Measurements from ENCODE around the gene SYT6.

The SYT6 gene

GRCh38 chr1:114087495-114087894, 66.2 kb downstream of the SYT6 start:
- no peak for DNase-seq
- no peak for TF ChIP-seq POLR2A (IDR thresholded peaks at IDR 0.05; ENCODE audit: low read length)
- TF ChIP-seq GATA1 (IDR thresholded peaks at IDR 0.05; ENCODE audit: low read depth, low read length): no peak

GRCh38 chr1:114086601-114087368, 66.9 kb downstream of the SYT6 start:
- DNase-seq: no peak
- no peak for TF ChIP-seq GATA1 (IDR thresholded peaks at IDR 0.05; ENCODE audit: low read depth, low read length)
- TF ChIP-seq POLR2A (IDR thresholded peaks at IDR 0.05; ENCODE audit: low read length): no peak

GRCh38 chr1:114082867-114083585, 70.6 kb downstream of the SYT6 start:
- no peak for DNase-seq
- TF ChIP-seq POLR2A (IDR thresholded peaks at IDR 0.05; ENCODE audit: low read length): no peak
- no peak for TF ChIP-seq GATA1 (IDR thresholded peaks at IDR 0.05; ENCODE audit: low read depth, low read length)

- DNase-seq: no peak
- no peak for TF ChIP-seq POLR2A (IDR thresholded peaks at IDR 0.05; ENCODE audit: low read length)
- TF ChIP-seq GATA1 (IDR thresholded peaks at IDR 0.05; ENCODE audit: low read depth, low read length): no peak
Observed at GRCh38 chr1:114082304-114082630, 71.4 kb downstream of the SYT6 start.

GRCh38 chr1:114081437-114082303, 72.0 kb downstream of the SYT6 start:
- TF ChIP-seq POLR2A (IDR thresholded peaks at IDR 0.05; ENCODE audit: low read length) (no peak), GATA1 (IDR thresholded peaks at IDR 0.05; ENCODE audit: low read depth, low read length) (no peak)
- no peak for DNase-seq

- DNase-seq: peak; percentile 71 to 76
- no peak for TF ChIP-seq POLR2A (IDR thresholded peaks at IDR 0.05; ENCODE audit: low read length)
- no peak for TF ChIP-seq GATA1 (IDR thresholded peaks at IDR 0.05; ENCODE audit: low read depth, low read length)
Observed at GRCh38 chr1:114080511-114081436, 72.9 kb downstream of the SYT6 start.

- no peak for DNase-seq
- no peak for TF ChIP-seq GATA1 (IDR thresholded peaks at IDR 0.05; ENCODE audit: low read depth, low read length)
- no peak for TF ChIP-seq POLR2A (IDR thresholded peaks at IDR 0.05; ENCODE audit: low read length)
Observed at GRCh38 chr1:114079596-114080190, 74.0 kb downstream of the SYT6 start.

- DNase-seq: peak; percentile 84 to 87
- TF ChIP-seq POLR2A (IDR thresholded peaks at IDR 0.05; ENCODE audit: low read length) (no peak), GATA1 (IDR thresholded peaks at IDR 0.05; ENCODE audit: low read depth, low read length) (no peak)
Observed at GRCh38 chr1:114078116-114078515, 75.6 kb downstream of the SYT6 start.

GRCh38 chr1:114077188-114077587, 76.5 kb downstream of the SYT6 start:
- peak in 1 of 2 experiments; percentile 13 for DNase-seq
- TF ChIP-seq POLR2A (IDR thresholded peaks at IDR 0.05; ENCODE audit: low read length) (no peak), GATA1 (IDR thresholded peaks at IDR 0.05; ENCODE audit: low read depth, low read length) (no peak)

GRCh38 chr1:114076308-114076707, 77.4 kb downstream of the SYT6 start:
- no peak for TF ChIP-seq POLR2A (IDR thresholded peaks at IDR 0.05; ENCODE audit: low read length)
- no peak for TF ChIP-seq GATA1 (IDR thresholded peaks at IDR 0.05; ENCODE audit: low read depth, low read length)
- no peak for DNase-seq

- no peak for DNase-seq
- TF ChIP-seq GATA1 (IDR thresholded peaks at IDR 0.05; ENCODE audit: low read depth, low read length) (no peak), POLR2A (IDR thresholded peaks at IDR 0.05; ENCODE audit: low read length) (no peak)
Observed at GRCh38 chr1:114075546-114076242, 78.0 kb downstream of the SYT6 start.

GRCh38 chr1:114075105-114075504, 78.6 kb downstream of the SYT6 start:
- no peak for DNase-seq
- TF ChIP-seq GATA1 (IDR thresholded peaks at IDR 0.05; ENCODE audit: low read depth, low read length) (no peak), POLR2A (IDR thresholded peaks at IDR 0.05; ENCODE audit: low read length) (no peak)

All from erythroblast (primary cell).